ENCODE measurements around the gene HILPDA.

The HILPDA gene

DNA sequence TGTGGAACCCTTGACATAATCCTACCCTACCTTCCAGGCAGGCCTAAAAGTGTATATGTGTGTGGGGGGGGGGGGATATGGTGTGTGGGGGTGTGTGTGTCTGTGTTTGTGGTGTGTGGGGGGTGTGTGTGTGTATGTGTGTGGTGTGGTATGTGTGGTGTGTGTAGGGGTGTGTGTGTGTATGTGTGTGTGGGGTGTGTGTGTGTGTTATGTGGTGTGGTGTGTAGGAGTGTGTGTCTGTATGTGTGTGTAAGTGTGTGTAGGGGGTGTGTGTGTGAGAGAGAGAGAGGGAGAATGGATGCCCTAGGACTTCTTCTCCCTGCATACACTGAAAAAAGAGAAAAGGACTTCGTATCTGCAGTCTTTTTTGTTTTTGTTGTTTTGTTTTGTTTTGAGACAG lies 33.6 kb upstream of the HILPDA start:
- H3K4me3 ChIP-seq (ENCODE audit: low read depth, low read length): no peak overlapping the region
- TF ChIP-seq, protein P1, sequence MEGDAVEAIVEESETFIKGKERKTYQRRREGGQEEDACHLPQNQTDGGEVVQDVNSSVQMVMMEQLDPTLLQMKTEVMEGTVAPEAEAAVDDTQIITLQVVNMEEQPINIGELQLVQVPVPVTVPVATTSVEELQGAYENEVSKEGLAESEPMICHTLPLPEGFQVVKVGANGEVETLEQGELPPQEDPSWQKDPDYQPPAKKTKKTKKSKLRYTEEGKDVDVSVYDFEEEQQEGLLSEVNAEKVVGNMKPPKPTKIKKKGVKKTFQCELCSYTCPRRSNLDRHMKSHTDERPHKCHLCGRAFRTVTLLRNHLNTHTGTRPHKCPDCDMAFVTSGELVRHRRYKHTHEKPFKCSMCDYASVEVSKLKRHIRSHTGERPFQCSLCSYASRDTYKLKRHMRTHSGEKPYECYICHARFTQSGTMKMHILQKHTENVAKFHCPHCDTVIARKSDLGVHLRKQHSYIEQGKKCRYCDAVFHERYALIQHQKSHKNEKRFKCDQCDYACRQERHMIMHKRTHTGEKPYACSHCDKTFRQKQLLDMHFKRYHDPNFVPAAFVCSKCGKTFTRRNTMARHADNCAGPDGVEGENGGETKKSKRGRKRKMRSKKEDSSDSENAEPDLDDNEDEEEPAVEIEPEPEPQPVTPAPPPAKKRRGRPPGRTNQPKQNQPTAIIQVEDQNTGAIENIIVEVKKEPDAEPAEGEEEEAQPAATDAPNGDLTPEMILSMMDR (IDR thresholded peaks at IDR 0.05; ENCODE audit: borderline replicate concordance, insufficient read depth, low read depth, low read length): no peak

DNA sequence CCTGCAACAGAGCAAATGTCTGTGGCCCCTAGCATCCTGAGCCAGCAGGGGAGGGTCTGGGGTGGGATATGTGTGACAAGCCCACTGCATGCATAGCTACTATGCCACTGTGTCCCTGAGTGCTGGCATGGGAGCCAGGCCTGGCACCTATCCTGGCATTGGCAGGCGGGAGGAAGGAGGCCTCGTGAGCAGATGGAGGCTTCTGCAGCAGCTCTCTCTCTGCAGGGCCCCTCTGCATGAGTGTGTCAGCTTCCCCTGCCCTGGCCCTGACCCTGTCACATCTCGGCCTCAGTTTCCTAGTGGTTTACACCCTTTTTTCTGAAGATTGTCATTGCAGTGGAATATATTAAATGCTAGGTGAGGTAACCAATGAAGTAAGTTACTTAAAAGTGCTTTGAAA lies 32.8 kb upstream of the HILPDA start:
- H3K4me3 ChIP-seq (ENCODE audit: low read depth, low read length): no peak overlapping the region

DNA sequence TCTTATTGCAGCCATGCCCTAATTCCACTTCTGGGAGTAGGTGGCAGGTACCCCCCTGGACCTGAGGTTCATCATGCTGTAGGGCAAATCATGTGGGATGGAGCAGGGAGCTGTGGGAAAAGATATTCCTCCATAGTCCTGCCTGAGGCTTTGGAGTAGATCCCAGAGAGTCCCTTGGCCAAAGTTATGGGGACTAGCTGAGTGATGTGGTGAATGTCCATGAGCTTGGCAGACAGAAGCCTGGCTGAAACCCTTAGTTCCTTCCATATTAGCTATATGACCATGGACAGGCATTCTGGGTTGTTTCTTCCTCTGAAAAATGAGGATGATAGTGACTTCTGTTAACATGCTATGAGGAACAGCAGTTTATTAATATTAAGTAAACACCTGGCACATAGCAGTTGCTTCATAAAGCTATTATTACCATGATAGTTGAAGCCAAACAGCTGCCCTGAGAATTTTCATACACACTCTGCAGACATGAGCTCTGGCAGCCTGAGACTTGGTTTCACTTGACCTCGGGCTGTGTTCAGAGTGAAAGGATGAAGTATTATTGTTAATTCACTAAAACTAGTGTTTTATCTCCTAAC lies 30.9 kb upstream of the HILPDA start:
- H3K4me3 ChIP-seq (ENCODE audit: low read depth, low read length): no peak overlapping the region
- TF ChIP-seq, protein P1 (IDR thresholded peaks at IDR 0.05; ENCODE audit: borderline replicate concordance, insufficient read depth, low read depth, low read length): no peak

More for the DNA sequence above, 32.8 kb upstream of the HILPDA start:
- TF ChIP-seq, protein P1 (IDR thresholded peaks at IDR 0.05; ENCODE audit: borderline replicate concordance, insufficient read depth, low read depth, low read length): no peak

DNA sequence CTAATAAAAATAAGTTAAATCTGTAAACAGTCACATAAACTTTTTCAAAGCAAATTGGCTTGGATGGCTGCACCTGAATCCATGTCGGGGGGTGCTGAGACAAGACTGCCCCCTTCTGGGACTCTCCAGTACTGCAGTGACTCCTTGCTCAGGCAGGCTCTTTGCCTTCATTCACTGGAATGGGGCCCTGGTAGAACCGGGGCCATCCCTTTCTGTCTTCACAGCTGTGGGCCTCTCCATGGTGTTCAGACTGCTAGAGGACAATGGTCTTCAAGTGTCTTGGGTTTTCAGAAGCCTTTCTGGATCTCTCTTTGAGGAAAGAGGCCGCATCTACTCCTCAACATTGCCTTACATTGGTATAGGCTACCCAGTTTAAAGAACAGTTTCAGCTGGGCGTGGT lies 29.8 kb upstream of the HILPDA start:
- H3K4me3 ChIP-seq (ENCODE audit: low read depth, low read length): no peak overlapping the region
- TF ChIP-seq, protein P1 (IDR thresholded peaks at IDR 0.05; ENCODE audit: borderline replicate concordance, insufficient read depth, low read depth, low read length): peak; percentile 93

DNA sequence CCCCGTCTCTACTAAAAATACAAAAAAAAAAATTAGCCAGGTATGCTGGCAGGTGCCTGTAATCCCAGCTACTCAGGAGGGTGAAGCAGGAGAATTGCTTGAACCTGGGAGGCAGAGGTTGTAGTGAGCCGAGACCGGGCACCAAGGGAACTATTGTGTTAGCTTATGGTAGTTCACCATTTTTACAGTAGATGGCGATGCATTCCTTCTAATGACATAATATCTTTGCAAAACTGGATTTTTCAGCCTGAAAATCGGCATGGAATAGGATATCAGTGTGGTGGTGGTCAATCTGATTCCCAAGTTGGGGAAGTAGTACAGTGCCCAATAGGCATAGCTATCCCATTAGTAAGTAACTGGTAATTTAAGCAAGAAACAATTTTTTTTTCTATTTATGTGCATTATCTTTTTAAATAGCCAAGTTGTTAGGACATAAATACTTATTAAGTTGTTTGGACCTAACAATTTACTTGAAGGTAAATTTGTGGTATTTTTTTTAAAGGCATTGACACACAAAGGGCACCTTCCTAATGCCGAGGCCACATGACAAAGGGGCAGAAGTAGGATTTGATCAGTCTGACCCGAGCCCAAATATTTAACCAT lies 28.3 kb upstream of the HILPDA start:
- H3K4me3 ChIP-seq (ENCODE audit: low read depth, low read length): no peak overlapping the region
- TF ChIP-seq, protein P1 (IDR thresholded peaks at IDR 0.05; ENCODE audit: borderline replicate concordance, insufficient read depth, low read depth, low read length): peak; percentile 53

DNA sequence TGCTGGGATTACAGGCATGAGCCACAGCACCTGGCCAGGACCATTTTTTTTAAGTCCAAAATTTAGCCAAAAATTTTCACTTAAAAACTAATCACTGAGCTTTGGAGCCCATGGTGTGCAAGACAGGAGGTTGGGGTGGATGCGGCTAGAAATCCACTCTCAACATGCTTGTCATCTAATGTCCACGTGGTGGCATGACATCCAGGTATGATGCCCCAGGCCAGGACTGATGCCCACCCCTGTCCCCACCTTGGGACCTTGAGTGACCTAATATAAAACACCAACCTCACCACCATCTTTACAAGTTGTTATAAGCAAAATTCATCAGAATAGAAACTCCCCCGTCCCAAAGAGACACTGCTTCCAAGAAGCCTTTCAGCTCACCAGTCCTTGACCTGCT lies 25.5 kb upstream of the HILPDA start:
- TF ChIP-seq, protein P1 (IDR thresholded peaks at IDR 0.05; ENCODE audit: borderline replicate concordance, insufficient read depth, low read depth, low read length): no peak
- H3K4me3 ChIP-seq (ENCODE audit: low read depth, low read length): no peak overlapping the region

DNA sequence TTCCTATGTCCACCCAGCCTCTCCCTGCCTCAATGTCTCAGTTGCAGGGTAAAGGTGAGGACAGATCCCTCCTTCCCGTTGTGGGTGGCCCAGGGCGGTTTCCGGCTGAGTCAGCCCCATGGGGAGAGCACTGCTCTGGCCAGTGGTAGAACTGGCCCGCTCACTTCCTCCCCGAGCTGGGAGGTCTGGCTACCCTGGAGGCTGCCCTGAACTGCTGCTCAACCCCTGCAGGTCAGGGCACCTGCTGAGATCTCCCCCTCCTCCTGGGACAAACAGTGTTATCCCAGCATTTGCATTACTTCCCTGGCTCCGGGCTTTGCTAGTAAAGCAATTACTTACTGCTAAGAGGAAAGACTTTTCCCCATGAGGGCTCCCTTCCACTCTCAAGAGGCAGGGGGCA lies 24.5 kb upstream of the HILPDA start:
- H3K4me3 ChIP-seq (ENCODE audit: low read depth, low read length): no peak overlapping the region
- TF ChIP-seq, protein P1 (IDR thresholded peaks at IDR 0.05; ENCODE audit: borderline replicate concordance, insufficient read depth, low read depth, low read length): no peak
